Measurements from ENCODE around the gene ZPR1. TPM values are rescaled to one million over a fixed set of nuclear protein-coding genes. Genes with fewer than 3 reads are reported as not detected.

ZPR1 gene
- total RNA-seq, 1 donor, result 36.2 TPM

- Histone ChIP-seq H2AFZ (ENCODE audit: low read length) (no peak within 1 kb of the TSS), H3K79me2 (ENCODE audit: insufficient read depth, low read length) (no peaks in the 10 kb centered on the region), H3K27me3 (ENCODE audit: insufficient read depth, low read length) (no peaks in the 10 kb centered on the region), H3K27ac (ENCODE audit: low read depth, low read length) (no peak within 1 kb of the TSS), H3K4me2 (ENCODE audit: insufficient read depth, low read length) (no peak within 1 kb of the TSS), H3K4me1 (ENCODE audit: insufficient read depth, low read length) (no peaks in the 10 kb centered on the region), H3K36me3 (ENCODE audit: insufficient read depth, low read length) (no peaks in the 10 kb centered on the region), H4K20me1 (ENCODE audit: insufficient read depth, low read length) (no peaks in the 10 kb centered on the region), H3K4me3 (ENCODE audit: insufficient read depth, low read length) (no peak within 1 kb of the TSS), H3K9me3 (ENCODE audit: low read depth, low read length) (no peaks in the 10 kb centered on the region)
- DNase-seq (ENCODE audit: insufficient read length, low spot score, missing footprints), result no peak
- TF ChIP-seq, protein P1, sequence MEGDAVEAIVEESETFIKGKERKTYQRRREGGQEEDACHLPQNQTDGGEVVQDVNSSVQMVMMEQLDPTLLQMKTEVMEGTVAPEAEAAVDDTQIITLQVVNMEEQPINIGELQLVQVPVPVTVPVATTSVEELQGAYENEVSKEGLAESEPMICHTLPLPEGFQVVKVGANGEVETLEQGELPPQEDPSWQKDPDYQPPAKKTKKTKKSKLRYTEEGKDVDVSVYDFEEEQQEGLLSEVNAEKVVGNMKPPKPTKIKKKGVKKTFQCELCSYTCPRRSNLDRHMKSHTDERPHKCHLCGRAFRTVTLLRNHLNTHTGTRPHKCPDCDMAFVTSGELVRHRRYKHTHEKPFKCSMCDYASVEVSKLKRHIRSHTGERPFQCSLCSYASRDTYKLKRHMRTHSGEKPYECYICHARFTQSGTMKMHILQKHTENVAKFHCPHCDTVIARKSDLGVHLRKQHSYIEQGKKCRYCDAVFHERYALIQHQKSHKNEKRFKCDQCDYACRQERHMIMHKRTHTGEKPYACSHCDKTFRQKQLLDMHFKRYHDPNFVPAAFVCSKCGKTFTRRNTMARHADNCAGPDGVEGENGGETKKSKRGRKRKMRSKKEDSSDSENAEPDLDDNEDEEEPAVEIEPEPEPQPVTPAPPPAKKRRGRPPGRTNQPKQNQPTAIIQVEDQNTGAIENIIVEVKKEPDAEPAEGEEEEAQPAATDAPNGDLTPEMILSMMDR (IDR thresholded peaks at IDR 0.05; ENCODE audit: extremely low read depth, low read depth, low read length), result no peak
Observed at GRCh38 chr11:116823031-116823843, 35.4 kb upstream of the ZPR1 start, which contains the start of gene APOA4. APOA4 (minus strand) TSS chr11:116823304; CDS start chr11:116823191, 113 bp downstream.

DNA sequence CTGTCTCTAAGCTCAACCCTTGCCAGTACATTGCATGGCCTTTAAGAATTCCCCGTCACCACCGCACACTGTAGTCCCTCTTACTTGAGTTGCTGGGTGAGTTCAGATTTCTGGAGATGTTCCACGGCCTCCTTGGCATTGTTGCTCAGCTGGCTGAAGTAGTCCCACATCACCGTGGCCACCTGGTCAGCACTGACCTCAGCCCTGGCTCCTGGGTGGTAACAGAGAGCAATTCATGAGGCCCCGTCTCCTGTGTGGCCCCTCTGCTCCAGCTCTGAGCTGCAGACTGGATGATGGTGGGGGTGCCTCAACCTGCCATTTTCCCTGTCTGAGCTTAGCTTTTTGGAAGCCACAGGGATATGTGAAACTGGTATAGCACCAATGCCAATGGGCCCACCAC, 34.8 kb upstream of the ZPR1 start:
- no peak for DNase-seq (ENCODE audit: insufficient read length, low spot score, missing footprints)
- Histone ChIP-seq H4K20me1 (ENCODE audit: insufficient read depth, low read length) (no peaks in the 10 kb centered on the region), H2AFZ (ENCODE audit: low read length) (no peak overlapping the region), H3K9me3 (ENCODE audit: low read depth, low read length) (no peaks in the 10 kb centered on the region), H3K27ac (ENCODE audit: low read depth, low read length) (no peak overlapping the region), H3K4me2 (ENCODE audit: insufficient read depth, low read length) (no peak overlapping the region), H3K27me3 (ENCODE audit: insufficient read depth, low read length) (no peaks in the 10 kb centered on the region), H3K79me2 (ENCODE audit: insufficient read depth, low read length) (no peaks in the 10 kb centered on the region), H3K4me1 (ENCODE audit: insufficient read depth, low read length) (no peaks in the 10 kb centered on the region), H3K4me3 (ENCODE audit: insufficient read depth, low read length) (no peak overlapping the region), H3K36me3 (ENCODE audit: insufficient read depth, low read length) (no peaks in the 10 kb centered on the region)
- TF ChIP-seq, protein P1 (IDR thresholded peaks at IDR 0.05; ENCODE audit: extremely low read depth, low read depth, low read length), result no peak

DNA sequence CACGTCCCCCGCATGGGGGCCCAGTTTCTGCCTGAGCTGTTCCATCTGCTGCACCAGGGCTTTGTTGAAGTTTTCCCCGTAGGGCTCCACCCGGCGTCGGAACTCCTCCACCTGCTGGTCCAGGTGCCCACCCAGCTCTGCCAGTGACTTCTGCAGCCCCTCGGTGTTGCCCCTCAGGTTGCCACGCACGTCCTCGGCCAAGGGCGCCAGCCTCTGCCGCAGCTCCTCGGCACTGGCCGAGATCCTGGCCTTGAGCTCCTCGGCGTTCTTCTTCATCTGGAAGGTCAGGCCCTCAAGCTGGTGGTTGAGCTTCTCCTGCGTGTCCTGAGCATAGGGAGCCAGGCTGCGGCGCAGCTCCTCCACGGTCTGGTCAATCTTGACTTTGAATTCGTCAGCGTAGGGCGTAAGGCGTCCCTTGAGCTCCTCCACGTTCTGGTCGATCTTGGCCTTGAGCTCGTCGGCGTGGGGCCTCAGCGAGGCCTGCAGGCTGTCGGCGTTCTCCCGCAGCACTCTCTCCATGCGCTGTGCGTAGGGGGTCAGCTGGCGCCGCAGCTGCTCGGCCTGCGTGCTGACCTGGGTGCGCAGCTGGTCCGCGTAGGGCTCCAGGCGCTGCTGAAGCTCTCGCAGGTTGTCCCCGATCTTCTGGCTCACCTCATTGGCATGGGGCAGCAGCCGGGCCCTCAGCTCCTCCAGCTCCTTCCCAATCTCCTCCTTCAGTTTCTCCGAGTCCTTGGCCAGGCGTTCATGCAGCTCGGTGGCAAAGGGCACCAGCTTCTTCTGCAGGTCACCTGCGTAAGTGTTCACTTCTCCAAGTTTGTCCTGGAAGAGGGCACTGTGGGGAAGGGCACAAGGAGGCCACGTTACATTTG, 33.5 kb upstream of the ZPR1 start:
- no peak for DNase-seq (ENCODE audit: insufficient read length, low spot score, missing footprints)
- Histone ChIP-seq H3K27ac (ENCODE audit: low read depth, low read length) (no peak overlapping the region), H3K36me3 (ENCODE audit: insufficient read depth, low read length) (no peaks in the 10 kb centered on the region), H4K20me1 (ENCODE audit: insufficient read depth, low read length) (no peaks in the 10 kb centered on the region), H3K4me2 (ENCODE audit: insufficient read depth, low read length) (no peak overlapping the region), H2AFZ (ENCODE audit: low read length) (no peak overlapping the region), H3K27me3 (ENCODE audit: insufficient read depth, low read length) (no peaks in the 10 kb centered on the region), H3K79me2 (ENCODE audit: insufficient read depth, low read length) (no peaks in the 10 kb centered on the region), H3K4me1 (ENCODE audit: insufficient read depth, low read length) (no peaks in the 10 kb centered on the region), H3K9me3 (ENCODE audit: low read depth, low read length) (no peaks in the 10 kb centered on the region), H3K4me3 (ENCODE audit: insufficient read depth, low read length) (no peak overlapping the region)
- TF ChIP-seq, protein P1 (IDR thresholded peaks at IDR 0.05; ENCODE audit: extremely low read depth, low read depth, low read length), result no peak

GRCh38 chr11:116819049-116819448, 31.2 kb upstream of the ZPR1 start:
- no peak overlapping the region for H3K4me2 ChIP-seq (ENCODE audit: insufficient read depth, low read length)
- no peaks in the 10 kb centered on the region for H3K36me3 ChIP-seq (ENCODE audit: insufficient read depth, low read length)
- no peaks in the 10 kb centered on the region for H3K27me3 ChIP-seq (ENCODE audit: insufficient read depth, low read length)
- H3K9me3 ChIP-seq (ENCODE audit: low read depth, low read length), result no peaks in the 10 kb centered on the region
- H2AFZ ChIP-seq (ENCODE audit: low read length), result no peak overlapping the region
- no peaks in the 10 kb centered on the region for H3K79me2 ChIP-seq (ENCODE audit: insufficient read depth, low read length)
- no peak overlapping the region for H3K27ac ChIP-seq (ENCODE audit: low read depth, low read length)
- H3K4me3 ChIP-seq (ENCODE audit: insufficient read depth, low read length), result no peak overlapping the region
- no peak for DNase-seq (ENCODE audit: insufficient read length, low spot score, missing footprints)
- peaks cover 4% of the 10 kb centered on the region for H3K4me1 ChIP-seq (ENCODE audit: insufficient read depth, low read length)
- TF ChIP-seq, protein P1 (IDR thresholded peaks at IDR 0.05; ENCODE audit: extremely low read depth, low read depth, low read length), result no peak
- H4K20me1 ChIP-seq (ENCODE audit: insufficient read depth, low read length), result no peaks in the 10 kb centered on the region
